ENCODE measurements around the gene GGCT.

Gene GGCT

GRCh38 chr7:30463405-30464145 is 41.1 kb downstream of the GGCT start:
- no peak for DNase-seq (ENCODE audit: low read depth in 2 of 2)

DNA sequence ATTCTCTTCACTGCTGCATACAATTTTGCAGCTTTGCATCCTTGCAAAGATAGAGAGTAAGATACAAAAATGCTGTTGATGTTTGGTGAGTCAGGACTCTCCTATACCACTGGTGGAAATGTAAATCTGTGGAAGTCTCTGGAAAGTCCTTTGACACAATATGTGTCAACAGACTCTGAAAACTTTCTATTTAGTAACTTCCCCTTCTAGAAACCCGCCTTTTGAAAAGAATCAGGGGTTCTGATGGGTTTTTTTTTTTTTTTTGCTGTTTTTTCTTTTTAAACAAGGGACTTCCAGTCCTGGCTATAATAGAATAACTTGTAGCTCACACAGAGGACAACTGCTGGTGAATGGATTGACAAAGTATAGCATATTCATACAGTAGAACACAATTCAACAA is 42.5 kb downstream of the GGCT start:
- no peak for DNase-seq (ENCODE audit: low read depth in 2 of 2)

DNA sequence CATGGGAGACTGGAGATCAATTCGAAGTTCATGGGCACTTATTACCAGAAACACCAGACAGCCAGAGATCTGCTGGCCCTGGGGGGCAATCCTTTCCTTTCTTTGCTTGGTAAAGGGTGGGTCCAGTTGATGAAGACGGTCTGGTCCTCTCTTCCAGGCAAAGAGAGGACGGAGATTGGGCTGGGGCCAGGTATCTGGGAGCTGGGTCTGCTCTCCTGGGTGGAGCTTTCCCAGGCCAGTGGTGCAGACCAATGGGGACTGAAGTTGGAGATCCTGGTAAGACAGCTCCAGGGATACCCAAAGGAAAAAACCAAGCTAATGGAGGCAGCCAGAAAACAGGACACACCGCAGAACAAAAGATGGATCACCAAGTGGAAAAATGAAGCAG is 44.4 kb downstream of the GGCT start:
- no peak for DNase-seq (ENCODE audit: low read depth in 2 of 2)

- no peak for DNase-seq (ENCODE audit: low read depth in 2 of 2)
Observed at GRCh38 chr7:30459591-30460245, 44.9 kb downstream of the GGCT start.

DNA sequence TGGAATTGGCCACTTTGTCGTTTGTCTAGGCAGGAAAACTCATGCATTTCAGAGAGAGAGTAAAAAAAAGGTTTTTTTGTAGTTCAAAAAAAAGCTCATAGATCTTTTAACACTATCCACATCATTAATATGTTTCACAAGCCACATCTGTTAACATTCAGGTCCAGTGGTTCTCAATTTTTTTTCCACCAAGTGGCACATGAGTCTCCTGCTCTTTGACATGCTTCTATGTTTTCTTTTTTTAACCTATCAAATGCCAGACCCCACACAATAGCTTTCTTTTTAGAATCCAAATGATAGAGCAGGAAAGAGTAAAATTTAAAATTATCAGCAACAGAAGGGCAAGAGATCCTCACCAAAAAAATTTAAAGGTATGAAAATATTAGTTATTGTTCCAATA is 46.3 kb downstream of the GGCT start:
- DNase-seq (ENCODE audit: low read depth in 2 of 2), result no peak

DNA sequence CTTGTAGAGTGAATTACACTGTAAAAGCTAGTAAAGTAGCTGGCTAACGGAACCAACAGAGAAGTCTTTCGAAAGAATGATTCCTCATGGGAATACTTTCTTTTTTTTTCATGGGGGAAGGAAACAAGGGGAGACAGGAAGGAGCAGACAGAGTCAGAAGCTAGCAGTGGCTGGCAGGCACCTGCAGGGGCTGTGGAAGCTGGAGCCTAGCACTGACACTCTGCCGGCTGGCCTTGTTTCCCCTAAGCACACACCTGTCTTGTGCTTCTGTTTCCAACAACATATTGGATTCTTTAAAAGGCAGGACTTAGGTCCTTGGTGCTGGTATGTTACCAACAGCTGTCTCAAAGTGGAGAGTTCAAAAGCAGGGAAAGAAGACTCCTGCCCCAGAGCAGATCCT is 50.7 kb downstream of the GGCT start:
- no peak for DNase-seq (ENCODE audit: low read depth in 2 of 2)

DNA sequence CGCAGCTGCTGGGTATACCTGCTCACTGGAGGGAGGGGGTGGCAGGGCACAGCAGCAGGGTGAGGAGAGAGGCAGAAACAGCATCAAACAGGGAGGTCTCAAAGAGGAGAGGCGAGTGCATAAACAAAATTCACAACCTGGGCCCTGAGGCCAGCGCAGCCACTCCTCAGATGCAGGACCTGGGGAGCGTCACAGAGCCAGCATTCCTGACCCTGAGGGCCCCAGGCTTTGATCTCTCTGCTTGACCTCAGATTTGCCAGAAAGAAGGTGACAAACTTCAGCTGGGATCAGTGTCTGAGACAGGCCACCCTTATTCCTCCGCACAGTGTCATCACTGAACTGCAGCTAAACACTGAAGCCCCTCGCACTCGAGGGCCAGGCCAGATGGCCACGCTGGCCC is 51.6 kb downstream of the GGCT start:
- no peak for DNase-seq (ENCODE audit: low read depth in 2 of 2)

DNA sequence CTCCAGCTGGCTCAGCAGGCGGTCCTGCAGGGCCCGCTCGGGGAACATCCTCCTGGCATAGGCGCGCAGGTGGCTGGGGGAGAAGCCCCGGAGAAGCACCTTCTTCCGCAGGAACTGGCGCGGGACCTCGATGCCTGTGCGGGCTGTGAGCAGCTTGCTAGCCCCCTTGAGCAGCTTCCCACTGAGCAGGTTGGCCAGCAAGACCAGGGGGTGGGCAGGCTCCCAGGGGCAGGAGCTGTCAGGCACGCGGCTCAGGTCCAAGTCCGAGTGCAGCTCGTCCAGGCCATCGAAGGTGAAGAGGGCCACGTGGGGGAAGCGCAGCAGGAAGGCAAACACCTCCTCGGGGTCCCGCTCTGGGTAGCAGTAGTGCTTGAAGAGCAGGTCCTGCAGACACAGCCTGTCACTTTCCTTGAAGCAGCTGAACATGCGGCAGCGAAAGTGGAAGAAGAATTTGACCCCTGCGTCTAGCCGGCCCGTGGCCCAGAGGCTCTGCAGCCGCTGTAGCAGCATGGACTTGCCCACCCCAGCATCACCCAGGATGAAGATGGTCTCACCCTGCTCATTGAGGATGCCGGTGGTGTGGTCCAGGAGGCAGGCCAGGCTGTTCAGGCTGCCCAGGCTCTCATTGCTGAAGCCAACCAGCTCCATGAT is 52.2 kb downstream of the GGCT start:
- no peak for DNase-seq (ENCODE audit: low read depth in 2 of 2)

GRCh38 chr7:30451539-30452279 is 52.9 kb downstream of the GGCT start:
- no peak for DNase-seq (ENCODE audit: low read depth in 2 of 2)

- DNase-seq (ENCODE audit: low read depth in 2 of 2), result no peak
Observed at GRCh38 chr7:30450983-30451497, 53.6 kb downstream of the GGCT start.

GRCh38 chr7:30450240-30450982 is 54.2 kb downstream of the GGCT start:
- DNase-seq (ENCODE audit: low read depth in 2 of 2), result no peak

DNA sequence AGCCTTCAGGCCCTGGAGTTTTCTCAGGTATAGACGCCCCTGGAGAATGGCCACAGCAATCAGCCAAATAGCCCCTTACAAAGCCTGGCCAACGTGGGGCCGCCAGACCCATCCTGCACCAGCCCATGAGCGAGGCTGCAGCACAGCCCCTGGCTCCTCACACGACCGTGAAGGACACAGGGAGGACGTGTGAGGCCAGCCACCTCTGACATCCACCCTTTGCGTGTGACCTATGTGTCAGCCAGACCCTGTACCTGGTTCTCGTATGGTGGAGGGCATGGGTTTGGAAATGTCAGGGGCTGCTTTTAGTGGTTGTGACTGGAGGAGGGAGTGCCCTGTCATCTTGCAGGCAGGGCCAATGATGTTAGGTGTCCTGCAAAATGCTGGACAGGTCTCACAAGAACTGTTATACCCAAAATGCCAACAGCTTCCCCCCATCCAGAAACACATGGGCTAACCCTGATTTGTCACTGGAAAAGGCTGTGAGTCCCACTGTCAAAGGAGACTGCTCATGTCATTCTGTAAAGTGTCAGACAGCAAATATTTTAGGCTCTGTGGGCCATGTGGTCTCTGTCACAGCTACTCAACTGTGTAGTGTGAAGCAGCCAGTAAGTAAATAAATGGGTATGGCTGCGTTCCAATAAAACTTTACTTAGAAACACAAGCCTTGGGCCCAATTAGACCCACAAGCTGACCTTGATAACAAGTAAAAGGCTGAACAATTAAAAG is 56.0 kb downstream of the GGCT start:
- DNase-seq (ENCODE audit: low read depth in 2 of 2), result no peak

GRCh38 chr7:30447466-30447865 is 57.2 kb downstream of the GGCT start:
- DNase-seq (ENCODE audit: low read depth in 2 of 2), result no peak
